Inflammatory macrophage treated with lipopolysaccharide for 1 hour (primary cell): ENCODE data around the gene BOD1L2.

Experiments used
- DNase-seq, 2 donors: peaks; one replicate each; pipeline ENCODE4 v3.0.0-alpha.2; 2020 to 2022

Gene BOD1L2

GRCh38 chr18:57150828-57151227 lies 3.9 kb downstream of the BOD1L2 start:
- no peak for DNase-seq

- no peak for DNase-seq
These were observed 7.4 kb downstream of the BOD1L2 start for GRCh38 chr18:57154191-57154830.

- DNase-seq = no peak
These were observed 17.5 kb downstream of the BOD1L2 start for GRCh38 chr18:57164401-57164800.

GRCh38 chr18:57167617-57168308 lies 20.9 kb downstream of the BOD1L2 start:
- no peak for DNase-seq

GRCh38 chr18:57171026-57171425 lies 24.1 kb downstream of the BOD1L2 start:
- DNase-seq = no peak

GRCh38 chr18:57175532-57175931 lies 28.6 kb downstream of the BOD1L2 start:
- peak in 1 of 2 donors; percentile 1 for DNase-seq

- no peak for DNase-seq
These were observed 38.5 kb downstream of the BOD1L2 start for GRCh38 chr18:57185434-57185833.

- no peak for DNase-seq
These were observed 42.1 kb downstream of the BOD1L2 start for GRCh38 chr18:57188851-57189557.

- DNase-seq = no peak
These were observed 43.1 kb downstream of the BOD1L2 start for GRCh38 chr18:57190026-57190425.

GRCh38 chr18:57194070-57194469 lies 47.2 kb downstream of the BOD1L2 start:
- DNase-seq = no peak

GRCh38 chr18:57194622-57195021 lies 47.7 kb downstream of the BOD1L2 start:
- no peak for DNase-seq

- DNase-seq = no peak
These were observed 48.5 kb downstream of the BOD1L2 start for GRCh38 chr18:57195341-57195740.

GRCh38 chr18:57197261-57197660 lies 50.4 kb downstream of the BOD1L2 start:
- DNase-seq = no peak

- no peak for DNase-seq
These were observed 51.2 kb downstream of the BOD1L2 start for GRCh38 chr18:57198073-57198472.
